GM11168 (cell line): ENCODE results near the gene CLDN15.
"Not testable (repeated sequence)": the region's sequence is repeated elsewhere in the genome, so short reads cannot be mapped to it uniquely, and the experiment has no call there.

Experiments
- in situ Hi-C: fragments of 300-500 bp; cut with MboI; formaldehyde crosslinking; loops from one replicate; pipeline ENCODE4 v1.12.0; 2022; ENCODE audit warnings: low sequenced_read_pairs; ENCODE audit not compliant: unreplicated experiment

Gene CLDN15

GRCh38 chr7:101201695-101202602 is 35.7 kb downstream of the CLDN15 start:
- in situ Hi-C loops: no loop called here

GRCh38 chr7:101200862-101201599 is 36.6 kb downstream of the CLDN15 start, which contains the start of gene MOGAT3:
MOGAT3 (minus strand) TSS chr7:101201036; CDS start chr7:101200854, 182 bp downstream.
- in situ Hi-C loops: no loop called here

- in situ Hi-C loops: no loop called here
Measured at GRCh38 chr7:101200504-101200861, 37.1 kb downstream of the CLDN15 start.

DNA sequence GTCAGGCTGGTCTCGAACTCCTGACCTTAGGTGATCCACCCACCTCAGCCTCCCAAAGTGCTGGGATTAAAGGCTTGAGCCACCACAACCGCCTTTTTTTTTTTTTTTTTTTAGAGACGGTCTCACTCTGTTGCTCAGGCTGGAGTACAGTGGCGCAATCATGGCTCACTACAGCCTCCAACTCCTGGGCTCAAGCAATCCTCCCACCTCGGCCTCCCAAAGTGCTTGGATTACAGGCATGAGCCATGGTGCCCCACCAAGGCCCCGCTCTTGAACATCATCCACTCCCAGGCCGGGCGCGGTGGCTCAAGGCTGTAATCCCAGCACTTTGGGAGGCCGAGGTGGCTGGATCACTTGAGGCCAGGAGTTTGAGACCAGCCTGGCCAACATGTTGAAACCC is 38.1 kb downstream of the CLDN15 start:
- in situ Hi-C loops: not testable (repeated sequence)

GRCh38 chr7:101198476-101198875 is 39.1 kb downstream of the CLDN15 start:
- in situ Hi-C loops: no loop called here

- in situ Hi-C loops: no loop called here
Measured at GRCh38 chr7:101197991-101198390, 39.6 kb downstream of the CLDN15 start.

- in situ Hi-C loops: no loop called here
Measured at GRCh38 chr7:101195884-101196283, 41.7 kb downstream of the CLDN15 start.

GRCh38 chr7:101189109-101189508 is 48.5 kb downstream of the CLDN15 start:
- in situ Hi-C loops: no loop called here

- in situ Hi-C loops: no loop called here
Measured at GRCh38 chr7:101186844-101187428, 50.7 kb downstream of the CLDN15 start.

DNA sequence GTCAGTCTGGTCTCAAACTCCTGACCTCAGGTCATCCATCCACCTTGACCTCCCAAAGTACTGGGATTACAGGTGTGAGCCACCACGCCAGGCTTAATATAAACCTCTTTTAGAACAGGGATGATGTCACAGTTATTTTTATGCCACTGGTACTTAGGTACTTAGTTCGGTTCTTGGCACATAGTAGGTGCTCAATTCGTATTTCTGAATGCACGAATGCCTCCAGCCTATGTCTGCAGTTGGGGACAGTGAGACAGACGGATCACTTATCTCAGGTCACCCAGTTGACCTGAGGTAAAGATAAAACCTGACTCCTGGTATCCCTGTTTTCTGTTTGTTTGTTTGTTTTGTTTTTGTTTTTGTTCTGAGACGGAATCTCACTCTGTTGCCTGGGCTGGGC is 51.4 kb downstream of the CLDN15 start:
- in situ Hi-C loops: no loop called here

DNA sequence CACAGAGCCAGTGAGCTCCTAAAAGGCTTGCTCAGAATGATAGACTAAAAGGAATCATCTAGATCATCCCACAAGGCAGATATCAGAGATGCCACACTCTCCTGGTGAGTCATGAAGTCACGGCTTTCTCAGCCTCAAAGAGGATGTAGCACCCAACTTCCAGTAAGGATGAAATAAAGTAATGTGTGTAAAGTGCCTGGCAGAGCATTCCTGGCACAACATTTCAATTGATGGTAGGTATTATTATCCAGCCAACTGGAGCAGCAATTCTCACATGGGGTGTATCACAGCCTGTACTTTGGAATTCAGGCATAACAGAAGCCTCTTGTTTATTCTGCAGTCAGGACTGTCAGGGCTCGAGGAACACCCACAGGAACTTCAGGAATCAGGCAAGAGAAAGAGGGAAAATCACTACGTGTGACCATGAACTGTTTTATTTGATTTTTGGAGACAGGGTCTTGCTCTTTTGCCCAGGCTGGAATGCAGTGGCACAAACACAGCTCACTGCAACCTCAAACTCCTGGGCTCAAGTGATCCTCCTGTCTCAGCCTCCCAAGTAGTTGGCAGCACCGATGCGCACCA is 52.3 kb downstream of the CLDN15 start:
- in situ Hi-C loops: no loop called here
